ENCODE results near the gene DCP1B.

Gene DCP1B

DNA sequence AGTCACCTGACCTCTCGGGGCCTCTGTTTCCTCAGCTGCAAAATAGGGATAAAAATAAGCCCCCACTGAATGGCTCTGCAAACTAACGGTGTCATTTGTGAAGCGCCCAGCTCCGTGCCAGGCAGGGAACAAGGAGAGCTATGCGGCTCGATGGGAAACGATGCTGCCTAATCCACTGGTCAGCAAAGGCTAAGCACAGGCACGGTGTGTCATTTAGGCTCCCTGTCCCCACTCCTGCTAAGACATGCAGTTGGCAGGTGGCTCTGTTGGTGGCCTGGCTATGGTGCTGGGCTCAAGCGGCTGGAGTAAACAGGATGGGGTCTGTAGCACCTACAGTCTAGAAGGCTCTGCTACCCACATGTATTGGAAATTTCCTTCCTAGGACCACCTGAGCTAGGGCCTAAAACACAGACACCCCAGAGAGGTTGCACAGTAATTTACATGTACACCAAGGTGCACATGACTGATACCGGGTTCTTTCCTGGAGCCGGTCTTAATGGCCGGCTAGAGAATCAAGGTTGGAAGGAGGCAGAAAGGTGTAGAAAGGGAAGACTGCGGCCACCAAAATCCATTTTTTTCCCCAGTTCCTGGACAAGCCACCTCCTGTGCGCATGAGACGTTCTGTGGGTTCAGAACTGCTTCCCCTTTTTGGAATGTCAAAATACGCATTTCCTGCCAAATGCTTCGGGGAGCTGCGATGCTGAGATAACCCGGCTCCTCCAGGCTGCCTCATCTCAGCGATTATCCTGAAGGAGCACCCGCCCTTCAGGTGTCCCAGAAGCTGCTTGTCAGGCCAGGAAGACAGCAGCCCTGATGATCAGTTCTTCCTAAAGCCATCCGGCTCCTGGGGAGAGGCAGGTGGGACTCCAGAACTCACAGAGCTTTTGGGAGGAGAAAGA, 86.8 kb downstream of the DCP1B start:
- no peak overlapping the region for H3K4me3 ChIP-seq (replicated peaks; ENCODE audit: low read depth, low read length)
- no peak for TF ChIP-seq CTCF (IDR thresholded peaks at IDR 0.05; ENCODE audit: low read length, missing control alignments)
- DNase-seq (ENCODE audit: low read depth): no peak

GRCh38 chr12:1916371-1917171, 87.7 kb downstream of the DCP1B start:
- no peak for TF ChIP-seq CTCF (IDR thresholded peaks at IDR 0.05; ENCODE audit: low read length, missing control alignments)
- DNase-seq (ENCODE audit: low read depth): no peak
- no peak overlapping the region for H3K4me3 ChIP-seq (replicated peaks; ENCODE audit: low read depth, low read length)

DNA sequence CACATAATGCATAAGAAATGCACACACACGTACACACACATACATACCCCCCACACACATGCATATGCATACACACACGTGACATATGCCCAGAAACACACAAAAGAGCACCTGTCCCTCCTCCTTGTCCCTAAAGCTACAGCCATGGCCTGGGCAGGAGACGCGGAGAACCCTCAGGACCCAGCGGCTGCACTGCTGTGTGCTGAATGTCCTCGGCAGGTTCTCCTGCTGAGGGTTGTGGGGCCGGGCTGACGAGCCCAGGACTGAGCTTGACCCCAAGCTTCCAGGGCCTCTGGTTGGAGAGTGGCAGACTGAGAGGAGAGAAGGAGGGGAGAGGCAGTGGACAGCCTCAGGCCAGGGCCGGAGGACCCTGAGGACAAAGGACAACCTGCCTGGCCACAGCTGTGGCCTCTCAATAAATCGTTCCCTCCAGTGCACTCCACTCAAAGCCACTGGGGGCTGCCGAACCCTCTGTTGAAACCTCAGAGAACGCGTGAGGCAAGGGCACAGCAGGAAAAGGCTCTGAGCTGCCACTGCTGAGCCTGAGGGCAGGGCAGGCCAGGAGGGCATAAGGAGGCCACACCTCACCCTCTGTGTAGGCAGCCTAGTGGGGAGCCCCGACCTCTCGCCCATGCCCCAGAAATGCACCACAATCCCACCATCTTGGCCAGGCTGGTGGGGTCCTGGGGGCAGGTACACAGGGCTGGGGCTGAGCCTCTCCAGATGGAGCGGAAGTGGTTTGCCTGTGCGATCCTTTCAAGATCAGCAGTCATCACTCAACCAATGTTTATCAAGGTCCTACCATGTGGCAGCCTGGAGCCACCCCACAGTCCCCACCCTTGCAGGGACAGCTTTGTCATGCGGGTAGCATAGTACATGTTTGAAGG, 88.9 kb downstream of the DCP1B start:
- no peak for TF ChIP-seq CTCF (IDR thresholded peaks at IDR 0.05; ENCODE audit: low read length, missing control alignments)
- DNase-seq (ENCODE audit: low read depth): no peak
- no peak overlapping the region for H3K4me3 ChIP-seq (replicated peaks; ENCODE audit: low read depth, low read length)

DNA sequence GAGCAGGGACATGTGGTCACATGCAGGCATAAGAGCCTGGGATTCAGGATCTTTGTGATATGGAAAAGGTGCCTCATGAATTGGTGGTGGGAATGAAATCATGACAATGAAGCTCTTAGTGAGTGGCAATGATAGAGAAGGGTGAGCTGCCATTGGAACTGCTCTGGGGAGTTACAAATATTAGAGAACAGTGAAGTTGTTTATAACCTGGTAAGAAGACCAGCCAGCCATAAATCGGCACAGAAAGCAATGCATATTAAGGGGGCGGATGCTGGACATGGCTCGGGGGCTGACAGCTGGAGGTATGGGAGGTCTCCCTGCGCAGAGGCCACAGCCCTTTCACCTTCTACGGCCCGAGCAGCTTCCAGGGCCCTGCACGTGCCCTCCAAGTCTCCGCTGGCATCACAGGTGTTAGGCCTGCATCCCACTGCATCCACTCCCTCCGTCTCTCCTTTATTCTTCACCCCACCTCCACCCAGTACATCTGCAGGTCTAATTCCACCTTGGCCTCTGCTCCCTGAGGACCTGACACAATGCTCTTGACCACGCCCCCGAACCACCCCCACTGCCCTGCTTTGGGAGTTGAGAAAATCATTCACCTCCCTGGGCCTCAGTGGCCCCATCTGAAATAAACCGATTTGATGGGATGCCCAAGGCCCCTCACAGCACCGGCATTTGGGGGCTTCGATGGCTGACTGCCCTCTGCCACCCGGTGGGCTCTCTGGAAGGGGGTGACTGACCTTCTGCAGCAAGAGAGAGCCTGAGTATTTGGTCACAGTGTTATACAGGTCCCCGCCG, 89.9 kb downstream of the DCP1B start:
- H3K4me3 ChIP-seq (replicated peaks; ENCODE audit: low read depth, low read length): no peak overlapping the region
- no peak for DNase-seq (ENCODE audit: low read depth)

GRCh38 chr12:1913377-1914113, 90.7 kb downstream of the DCP1B start:
- no peak for TF ChIP-seq CTCF (IDR thresholded peaks at IDR 0.05; ENCODE audit: low read length, missing control alignments)
- DNase-seq (ENCODE audit: low read depth): no peak

More for the DNA sequence above, 89.9 kb downstream of the DCP1B start:
- TF ChIP-seq CTCF (IDR thresholded peaks at IDR 0.05; ENCODE audit: low read length, missing control alignments): no peak

More at GRCh38 chr12:1913377-1914113, 90.7 kb downstream of the DCP1B start:
- H3K4me3 ChIP-seq (replicated peaks; ENCODE audit: low read depth, low read length): no peak overlapping the region

Data from fibroblast of pulmonary artery (primary cell).